ENCODE results near the gene PREPL.

The PREPL gene

DNA sequence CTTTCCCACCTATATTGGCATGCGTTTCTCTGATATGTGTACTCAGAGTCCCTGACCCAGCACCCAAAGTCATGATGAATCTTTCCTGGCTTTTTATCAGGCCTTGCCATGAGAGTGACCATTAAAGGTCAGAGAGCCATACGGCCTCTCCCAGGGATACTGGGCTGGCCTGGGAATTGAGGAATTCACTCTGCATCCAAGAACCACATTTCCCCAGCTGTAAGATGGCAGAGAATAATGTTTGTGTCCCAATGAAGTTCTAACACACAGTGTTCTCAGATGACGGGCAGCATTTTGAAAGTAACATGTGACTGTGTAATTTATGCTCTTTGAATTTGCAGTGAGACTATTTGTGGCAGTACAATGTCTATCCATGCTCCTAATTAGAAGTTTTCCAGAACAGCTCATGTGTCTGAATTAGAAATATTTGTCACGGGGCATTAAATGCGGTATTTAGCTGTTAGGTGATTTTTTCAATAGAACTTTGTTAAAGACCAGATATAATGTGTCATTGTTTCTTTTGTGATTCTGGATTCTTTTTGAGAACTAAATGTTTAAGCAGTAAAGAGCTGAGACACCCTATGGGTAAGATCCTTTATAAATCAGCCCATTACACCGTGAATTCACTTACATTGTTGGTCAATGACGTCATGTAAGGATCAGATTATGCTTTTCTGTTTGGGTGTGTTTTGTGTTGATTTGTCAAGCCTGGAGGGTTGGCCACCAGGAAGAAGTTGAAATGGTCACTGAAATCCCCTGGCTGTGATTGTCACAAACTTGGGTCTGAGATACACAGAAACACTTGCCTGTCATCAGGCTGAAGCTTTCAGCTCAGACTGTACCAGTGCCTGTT lies 93.3 kb downstream of the PREPL start:
- H4K20me1 ChIP-seq (ENCODE audit: insufficient read depth, low read length) = no peaks in the 10 kb centered on the region
- DNase-seq = no peak
- H2AFZ ChIP-seq (ENCODE audit: low read depth, low read length) = no peak overlapping the region
- H3K27ac ChIP-seq (ENCODE audit: low read length) = no peak overlapping the region
- TF ChIP-seq, protein P1, sequence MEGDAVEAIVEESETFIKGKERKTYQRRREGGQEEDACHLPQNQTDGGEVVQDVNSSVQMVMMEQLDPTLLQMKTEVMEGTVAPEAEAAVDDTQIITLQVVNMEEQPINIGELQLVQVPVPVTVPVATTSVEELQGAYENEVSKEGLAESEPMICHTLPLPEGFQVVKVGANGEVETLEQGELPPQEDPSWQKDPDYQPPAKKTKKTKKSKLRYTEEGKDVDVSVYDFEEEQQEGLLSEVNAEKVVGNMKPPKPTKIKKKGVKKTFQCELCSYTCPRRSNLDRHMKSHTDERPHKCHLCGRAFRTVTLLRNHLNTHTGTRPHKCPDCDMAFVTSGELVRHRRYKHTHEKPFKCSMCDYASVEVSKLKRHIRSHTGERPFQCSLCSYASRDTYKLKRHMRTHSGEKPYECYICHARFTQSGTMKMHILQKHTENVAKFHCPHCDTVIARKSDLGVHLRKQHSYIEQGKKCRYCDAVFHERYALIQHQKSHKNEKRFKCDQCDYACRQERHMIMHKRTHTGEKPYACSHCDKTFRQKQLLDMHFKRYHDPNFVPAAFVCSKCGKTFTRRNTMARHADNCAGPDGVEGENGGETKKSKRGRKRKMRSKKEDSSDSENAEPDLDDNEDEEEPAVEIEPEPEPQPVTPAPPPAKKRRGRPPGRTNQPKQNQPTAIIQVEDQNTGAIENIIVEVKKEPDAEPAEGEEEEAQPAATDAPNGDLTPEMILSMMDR (IDR thresholded peaks at IDR 0.05; ENCODE audit: borderline replicate concordance, extremely low read depth, low read length, poor library complexity, severe bottlenecking) = no peak
- TF ChIP-seq EZH2 (IDR thresholded peaks at IDR 0.05; ENCODE audit: borderline replicate concordance, low read depth, low read length, severe bottlenecking) = no peak
- H3K9ac ChIP-seq (ENCODE audit: low read depth, low read length) = no peak overlapping the region
- H3K4me1 ChIP-seq (ENCODE audit: insufficient read depth, low read length) = no peaks in the 10 kb centered on the region
- H3K4me3 ChIP-seq (ENCODE audit: low read depth in 1 of 2, low read length in 2 of 2) = no peak overlapping the region
- no peak for ATAC-seq (ENCODE audit: insufficient read depth, low read depth)
- no peak overlapping the region for H3K4me2 ChIP-seq (ENCODE audit: insufficient read depth, low read length)
- no peaks in the 10 kb centered on the region for H3K27me3 ChIP-seq (ENCODE audit: insufficient read depth, low read length, poor library complexity)
- H3K36me3 ChIP-seq (ENCODE audit: insufficient read depth, low read length) = no peaks in the 10 kb centered on the region
- H3K79me2 ChIP-seq (ENCODE audit: insufficient read depth, low read length) = no peaks in the 10 kb centered on the region
- no peaks in the 10 kb centered on the region for H3K9me3 ChIP-seq (ENCODE audit: insufficient read depth, low read length, severe bottlenecking)
